ENCODE measurements around the gene DNLZ.

The DNLZ gene

DNA sequence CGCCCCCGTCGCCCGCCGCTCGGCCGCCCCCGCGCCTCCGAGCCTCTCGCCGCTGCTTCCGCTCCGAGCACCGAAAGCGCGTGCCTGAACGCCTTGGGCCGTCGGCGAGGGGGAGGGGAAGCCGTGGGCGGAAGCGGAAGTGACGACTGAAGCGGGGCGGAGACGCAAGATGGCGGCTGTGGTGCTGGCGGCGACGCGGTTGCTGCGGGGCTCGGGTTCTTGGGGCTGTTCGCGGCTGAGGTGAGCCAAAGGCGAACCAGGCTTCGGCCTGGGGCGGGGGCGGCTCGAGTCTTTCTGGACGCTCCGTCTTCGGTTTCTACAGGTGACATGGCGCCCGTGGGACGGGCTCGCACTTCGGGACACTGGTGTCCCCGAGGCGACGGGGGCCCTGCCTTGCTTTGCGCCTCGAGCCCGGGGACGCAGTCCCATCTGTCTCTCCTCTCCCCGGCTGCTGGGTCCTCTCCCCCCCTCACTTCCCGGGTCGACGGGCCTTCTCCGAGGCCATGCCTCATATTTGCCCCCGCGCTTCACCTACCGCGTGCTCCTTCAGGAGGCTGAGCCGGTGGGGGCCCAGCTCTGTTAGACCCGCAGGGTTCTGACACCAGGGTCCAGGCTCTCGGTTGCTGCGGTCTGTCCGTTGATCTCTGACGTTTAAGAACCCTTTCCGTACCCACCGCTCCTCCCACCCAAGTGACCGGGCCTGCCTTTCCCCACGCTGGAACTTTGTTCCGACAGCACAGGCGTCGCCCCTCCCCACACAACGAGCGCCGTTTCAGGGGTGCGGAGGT, 47.1 kb upstream of the DNLZ start, which contains the start of the genes ENTR1 and PMPCA (continued):
- no peak for TF ChIP-seq SETDB1 (IDR thresholded peaks at IDR 0.05; ENCODE audit: insufficient read length, low read length)
- TF ChIP-seq, protein P1, sequence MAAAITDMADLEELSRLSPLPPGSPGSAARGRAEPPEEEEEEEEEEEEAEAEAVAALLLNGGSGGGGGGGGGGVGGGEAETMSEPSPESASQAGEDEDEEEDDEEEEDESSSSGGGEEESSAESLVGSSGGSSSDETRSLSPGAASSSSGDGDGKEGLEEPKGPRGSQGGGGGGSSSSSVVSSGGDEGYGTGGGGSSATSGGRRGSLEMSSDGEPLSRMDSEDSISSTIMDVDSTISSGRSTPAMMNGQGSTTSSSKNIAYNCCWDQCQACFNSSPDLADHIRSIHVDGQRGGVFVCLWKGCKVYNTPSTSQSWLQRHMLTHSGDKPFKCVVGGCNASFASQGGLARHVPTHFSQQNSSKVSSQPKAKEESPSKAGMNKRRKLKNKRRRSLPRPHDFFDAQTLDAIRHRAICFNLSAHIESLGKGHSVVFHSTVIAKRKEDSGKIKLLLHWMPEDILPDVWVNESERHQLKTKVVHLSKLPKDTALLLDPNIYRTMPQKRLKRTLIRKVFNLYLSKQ (tag by site-specific recombination; IDR thresholded peaks at IDR 0.05; ENCODE audit: borderline replicate concordance), result no peak
- TF ChIP-seq ZNF626 (tag by site-specific recombination; IDR thresholded peaks at IDR 0.05), result no peak
- no peak for TF ChIP-seq ZSCAN23 (tag by site-specific recombination; IDR thresholded peaks at IDR 0.05)
- TF ChIP-seq KLF9 (tag by site-specific recombination; IDR thresholded peaks at IDR 0.05; ENCODE audit: low read depth), result peak; percentile 72; the same call in 1 of the 2 replicates
- no peak for TF ChIP-seq ZNF48 (tag by site-specific recombination; IDR thresholded peaks at IDR 0.05)
- TF ChIP-seq, protein P2, sequence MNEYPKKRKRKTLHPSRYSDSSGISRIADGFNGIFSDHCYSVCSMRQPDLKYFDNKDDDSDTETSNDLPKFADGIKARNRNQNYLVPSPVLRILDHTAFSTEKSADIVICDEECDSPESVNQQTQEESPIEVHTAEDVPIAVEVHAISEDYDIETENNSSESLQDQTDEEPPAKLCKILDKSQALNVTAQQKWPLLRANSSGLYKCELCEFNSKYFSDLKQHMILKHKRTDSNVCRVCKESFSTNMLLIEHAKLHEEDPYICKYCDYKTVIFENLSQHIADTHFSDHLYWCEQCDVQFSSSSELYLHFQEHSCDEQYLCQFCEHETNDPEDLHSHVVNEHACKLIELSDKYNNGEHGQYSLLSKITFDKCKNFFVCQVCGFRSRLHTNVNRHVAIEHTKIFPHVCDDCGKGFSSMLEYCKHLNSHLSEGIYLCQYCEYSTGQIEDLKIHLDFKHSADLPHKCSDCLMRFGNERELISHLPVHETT (tag by site-specific recombination; IDR thresholded peaks at IDR 0.05), result peak; percentile 61
- no peak for TF ChIP-seq OVOL3 (tag by site-specific recombination; IDR thresholded peaks at IDR 0.05)
- no peak for TF ChIP-seq ZNF837 (tag by site-specific recombination; IDR thresholded peaks at IDR 0.05)
- TF ChIP-seq SP7 (tag by site-specific recombination; IDR thresholded peaks at IDR 0.05), result peak; percentile 68
- TF ChIP-seq ZNF768 (tag by site-specific recombination; IDR thresholded peaks at IDR 0.05), result no peak
- no peak for TF ChIP-seq ZNF433 (tag by site-specific recombination; IDR thresholded peaks at IDR 0.05; ENCODE audit: low read depth)
- TF ChIP-seq WT1 (tag by site-specific recombination; IDR thresholded peaks at IDR 0.05), result peak; percentile 35
- TF ChIP-seq YY2 (tag by site-specific recombination; IDR thresholded peaks at IDR 0.05), result peak; percentile 94
- TF ChIP-seq KLF8 (tag by site-specific recombination; IDR thresholded peaks at IDR 0.05), result peak; percentile 56; the same call in 1 of the 2 replicates
- TF ChIP-seq, protein P3, sequence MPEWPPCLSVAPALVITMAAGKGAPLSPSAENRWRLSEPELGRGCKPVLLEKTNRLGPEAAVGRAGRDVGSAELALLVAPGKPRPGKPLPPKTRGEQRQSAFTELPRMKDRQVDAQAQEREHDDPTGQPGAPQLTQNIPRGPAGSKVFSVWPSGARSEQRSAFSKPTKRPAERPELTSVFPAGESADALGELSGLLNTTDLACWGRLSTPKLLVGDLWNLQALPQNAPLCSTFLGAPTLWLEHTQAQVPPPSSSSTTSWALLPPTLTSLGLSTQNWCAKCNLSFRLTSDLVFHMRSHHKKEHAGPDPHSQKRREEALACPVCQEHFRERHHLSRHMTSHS (tag by site-specific recombination; IDR thresholded peaks at IDR 0.05), result no peak; the same call in 1 of the 2 replicates
- no peak for TF ChIP-seq ZNF473 (tag by site-specific recombination; IDR thresholded peaks at IDR 0.05)
- TF ChIP-seq ZNF274 (IDR thresholded peaks at IDR 0.05; ENCODE audit: low read length), result no peak
- TF ChIP-seq ZNF274 (tag by site-specific recombination; IDR thresholded peaks at IDR 0.05; ENCODE audit: borderline replicate concordance), result no peak
- TF ChIP-seq PRDM1 (tag by site-specific recombination; IDR thresholded peaks at IDR 0.05), result no peak
- TF ChIP-seq, protein P4, sequence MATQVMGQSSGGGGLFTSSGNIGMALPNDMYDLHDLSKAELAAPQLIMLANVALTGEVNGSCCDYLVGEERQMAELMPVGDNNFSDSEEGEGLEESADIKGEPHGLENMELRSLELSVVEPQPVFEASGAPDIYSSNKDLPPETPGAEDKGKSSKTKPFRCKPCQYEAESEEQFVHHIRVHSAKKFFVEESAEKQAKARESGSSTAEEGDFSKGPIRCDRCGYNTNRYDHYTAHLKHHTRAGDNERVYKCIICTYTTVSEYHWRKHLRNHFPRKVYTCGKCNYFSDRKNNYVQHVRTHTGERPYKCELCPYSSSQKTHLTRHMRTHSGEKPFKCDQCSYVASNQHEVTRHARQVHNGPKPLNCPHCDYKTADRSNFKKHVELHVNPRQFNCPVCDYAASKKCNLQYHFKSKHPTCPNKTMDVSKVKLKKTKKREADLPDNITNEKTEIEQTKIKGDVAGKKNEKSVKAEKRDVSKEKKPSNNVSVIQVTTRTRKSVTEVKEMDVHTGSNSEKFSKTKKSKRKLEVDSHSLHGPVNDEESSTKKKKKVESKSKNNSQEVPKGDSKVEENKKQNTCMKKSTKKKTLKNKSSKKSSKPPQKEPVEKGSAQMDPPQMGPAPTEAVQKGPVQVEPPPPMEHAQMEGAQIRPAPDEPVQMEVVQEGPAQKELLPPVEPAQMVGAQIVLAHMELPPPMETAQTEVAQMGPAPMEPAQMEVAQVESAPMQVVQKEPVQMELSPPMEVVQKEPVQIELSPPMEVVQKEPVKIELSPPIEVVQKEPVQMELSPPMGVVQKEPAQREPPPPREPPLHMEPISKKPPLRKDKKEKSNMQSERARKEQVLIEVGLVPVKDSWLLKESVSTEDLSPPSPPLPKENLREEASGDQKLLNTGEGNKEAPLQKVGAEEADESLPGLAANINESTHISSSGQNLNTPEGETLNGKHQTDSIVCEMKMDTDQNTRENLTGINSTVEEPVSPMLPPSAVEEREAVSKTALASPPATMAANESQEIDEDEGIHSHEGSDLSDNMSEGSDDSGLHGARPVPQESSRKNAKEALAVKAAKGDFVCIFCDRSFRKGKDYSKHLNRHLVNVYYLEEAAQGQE (tag by site-specific recombination; IDR thresholded peaks at IDR 0.05), result 0 out of 2 replicates have a peak, but pooled peaks have one; percentile 26
- TF ChIP-seq ZNF16 (tag by site-specific recombination; IDR thresholded peaks at IDR 0.05; ENCODE audit: low read depth), result no peak
- TF ChIP-seq, protein P5, sequence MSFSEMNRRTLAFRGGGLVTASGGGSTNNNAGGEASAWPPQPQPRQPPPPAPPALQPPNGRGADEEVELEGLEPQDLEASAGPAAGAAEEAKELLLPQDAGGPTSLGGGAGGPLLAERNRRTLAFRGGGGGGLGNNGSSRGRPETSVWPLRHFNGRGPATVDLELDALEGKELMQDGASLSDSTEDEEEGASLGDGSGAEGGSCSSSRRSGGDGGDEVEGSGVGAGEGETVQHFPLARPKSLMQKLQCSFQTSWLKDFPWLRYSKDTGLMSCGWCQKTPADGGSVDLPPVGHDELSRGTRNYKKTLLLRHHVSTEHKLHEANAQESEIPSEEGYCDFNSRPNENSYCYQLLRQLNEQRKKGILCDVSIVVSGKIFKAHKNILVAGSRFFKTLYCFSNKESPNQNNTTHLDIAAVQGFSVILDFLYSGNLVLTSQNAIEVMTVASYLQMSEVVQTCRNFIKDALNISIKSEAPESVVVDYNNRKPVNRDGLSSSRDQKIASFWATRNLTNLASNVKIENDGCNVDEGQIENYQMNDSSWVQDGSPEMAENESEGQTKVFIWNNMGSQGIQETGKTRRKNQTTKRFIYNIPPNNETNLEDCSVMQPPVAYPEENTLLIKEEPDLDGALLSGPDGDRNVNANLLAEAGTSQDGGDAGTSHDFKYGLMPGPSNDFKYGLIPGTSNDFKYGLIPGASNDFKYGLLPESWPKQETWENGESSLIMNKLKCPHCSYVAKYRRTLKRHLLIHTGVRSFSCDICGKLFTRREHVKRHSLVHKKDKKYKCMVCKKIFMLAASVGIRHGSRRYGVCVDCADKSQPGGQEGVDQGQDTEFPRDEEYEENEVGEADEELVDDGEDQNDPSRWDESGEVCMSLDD (tag by site-specific recombination; IDR thresholded peaks at IDR 0.05), result peak; percentile 53; the same call in 1 of the 2 replicates
- 0 out of 2 replicates have a peak, but pooled peaks have one; percentile 27 for TF ChIP-seq ZNF391 (tag by site-specific recombination; IDR thresholded peaks at IDR 0.05; ENCODE audit: borderline replicate concordance, low read depth)
- TF ChIP-seq ZNF157 (tag by site-specific recombination; IDR thresholded peaks at IDR 0.05), result no peak
- TF ChIP-seq, protein P6, sequence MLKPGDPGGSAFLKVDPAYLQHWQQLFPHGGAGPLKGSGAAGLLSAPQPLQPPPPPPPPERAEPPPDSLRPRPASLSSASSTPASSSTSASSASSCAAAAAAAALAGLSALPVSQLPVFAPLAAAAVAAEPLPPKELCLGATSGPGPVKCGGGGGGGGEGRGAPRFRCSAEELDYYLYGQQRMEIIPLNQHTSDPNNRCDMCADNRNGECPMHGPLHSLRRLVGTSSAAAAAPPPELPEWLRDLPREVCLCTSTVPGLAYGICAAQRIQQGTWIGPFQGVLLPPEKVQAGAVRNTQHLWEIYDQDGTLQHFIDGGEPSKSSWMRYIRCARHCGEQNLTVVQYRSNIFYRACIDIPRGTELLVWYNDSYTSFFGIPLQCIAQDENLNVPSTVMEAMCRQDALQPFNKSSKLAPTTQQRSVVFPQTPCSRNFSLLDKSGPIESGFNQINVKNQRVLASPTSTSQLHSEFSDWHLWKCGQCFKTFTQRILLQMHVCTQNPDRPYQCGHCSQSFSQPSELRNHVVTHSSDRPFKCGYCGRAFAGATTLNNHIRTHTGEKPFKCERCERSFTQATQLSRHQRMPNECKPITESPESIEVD (tag by site-specific recombination; IDR thresholded peaks at IDR 0.05), result no peak
- TF ChIP-seq ZNF19 (tag by site-specific recombination; IDR thresholded peaks at IDR 0.05; ENCODE audit: low read depth), result no peak
- TF ChIP-seq ZNF548 (tag by site-specific recombination; IDR thresholded peaks at IDR 0.05), result peak; percentile 82; the same call in 1 of the 2 replicates
